Activated gamma-delta T cell treated with anti-CD3 and anti-CD28 coated beads, Interleukin-2, amount 50 U/mL, for 16 hours (primary cell): ENCODE data around the gene CNTN3.

ENCODE experiments used
- DNase-seq: peaks from one replicate; pipeline ENCODE4 v3.0.0-alpha.2; 2020; ENCODE audit warnings: low read depth

Gene CNTN3

GRCh38 chr3:74614107-74614967, at the start of gene CNTN3:
CNTN3 (minus strand) TSS chr3:74614659; CDS start chr3:74521112, 93,547 bp downstream.
- DNase-seq: no peak

GRCh38 chr3:74663178-74663577, 48.7 kb upstream of the CNTN3 start:
- DNase-seq: no peak

- no peak for DNase-seq
These were observed 47.2 kb upstream of the CNTN3 start for GRCh38 chr3:74661672-74662071.

GRCh38 chr3:74651885-74652284, 37.4 kb upstream of the CNTN3 start:
- DNase-seq: no peak

GRCh38 chr3:74651292-74651691, 36.8 kb upstream of the CNTN3 start:
- no peak for DNase-seq

- DNase-seq: no peak
These were observed 33.6 kb upstream of the CNTN3 start for GRCh38 chr3:74648107-74648506.

GRCh38 chr3:74646094-74646493, 31.6 kb upstream of the CNTN3 start:
- DNase-seq: no peak

GRCh38 chr3:74643636-74644035, 29.2 kb upstream of the CNTN3 start:
- no peak for DNase-seq

- DNase-seq: no peak
These were observed 28.4 kb upstream of the CNTN3 start for GRCh38 chr3:74642876-74643275.

- DNase-seq: no peak
These were observed 25.8 kb upstream of the CNTN3 start for GRCh38 chr3:74640211-74640610.

- DNase-seq: no peak
These were observed 25.2 kb upstream of the CNTN3 start for GRCh38 chr3:74639681-74640080.

GRCh38 chr3:74636981-74637380, 22.5 kb upstream of the CNTN3 start:
- DNase-seq: no peak

- no peak for DNase-seq
These were observed 18.6 kb upstream of the CNTN3 start for GRCh38 chr3:74633021-74633420.

- no peak for DNase-seq
These were observed 17.1 kb upstream of the CNTN3 start for GRCh38 chr3:74631351-74632140.

- DNase-seq: no peak
These were observed 16.1 kb upstream of the CNTN3 start for GRCh38 chr3:74630602-74631001.

- no peak for DNase-seq
These were observed 11.6 kb upstream of the CNTN3 start for GRCh38 chr3:74626011-74626410.

GRCh38 chr3:74624301-74624700, 9.8 kb upstream of the CNTN3 start:
- no peak for DNase-seq

- DNase-seq: no peak
These were observed 8.9 kb upstream of the CNTN3 start for GRCh38 chr3:74623261-74623836.

GRCh38 chr3:74621581-74621980, 7.1 kb upstream of the CNTN3 start:
- no peak for DNase-seq

GRCh38 chr3:74617776-74618175, 3.3 kb upstream of the CNTN3 start:
- DNase-seq: no peak

- no peak for DNase-seq
These were observed 845 bp downstream of the CNTN3 start for GRCh38 chr3:74613521-74614106.

- DNase-seq: no peak
These were observed 1.4 kb downstream of the CNTN3 start for GRCh38 chr3:74613060-74613459.

- no peak for DNase-seq
These were observed 3.3 kb downstream of the CNTN3 start for GRCh38 chr3:74611206-74611605.
